NT2/D1 (cell line): Measurements from ENCODE around the gene GPR39.

ENCODE experiments used
- SUZ12 ChIP-seq: IDR thresholded peaks from 2 replicates; pipeline ENCODE4 v1.6.1; 2011; ENCODE audit not compliant: insufficient read length, insufficient read depth; ENCODE audit errors: extremely low read depth
- ZNF274 ChIP-seq: IDR thresholded peaks from 2 replicates; pipeline ENCODE4 v1.6.1; 2011; ENCODE audit warnings: mild to moderate bottlenecking, low read depth, low read length

- TF ChIP-seq ZNF274 (no peak), SUZ12 (no peak)
These were observed 181.2 kb downstream of the GPR39 start for GRCh38 chr2:132597831-132598230.
